CD14-positive monocyte (primary cell): ENCODE data around the gene DCC. TPM values are rescaled to one million over a fixed set of nuclear protein-coding genes. Genes with fewer than 3 reads are reported as not detected.

Source experiments
- DNase-seq, 3 donors: peaks; one replicate each; pipeline ENCODE4 v3.0.0-alpha.2; 2011 to 2022
- H2AFZ ChIP-seq: 2 replicates; pipeline ENCODE4 v1.6.0; 2012; ENCODE audit warnings: mild to moderate bottlenecking, low read depth, low read length, inconsistent platforms; ENCODE audit not compliant: insufficient read depth, poor library complexity, severe bottlenecking
- H3K27ac ChIP-seq, 2 donors: 1 replicate in 1 of 2; 2 replicates in 1 of 2; pipeline ENCODE4 v1.5.1; 2012 to 2013; ENCODE audit warnings: low read length in 2 of 2, control low read depth in 1 of 2, inconsistent platforms in 1 of 2, low read depth in 1 of 2, mild to moderate bottlenecking in 1 of 2
- H3K27me3 ChIP-seq, 2 donors: one replicate each; pipeline versions ENCODE4 v1.6.0 to v1.6.1; 2011 to 2013; ENCODE audit warnings: low read length in 2 of 2; ENCODE audit not compliant: control insufficient read depth in 2 of 2, insufficient read depth in 2 of 2
- H3K36me3 ChIP-seq, 2 donors: replicated peaks in 1 of 2; 1 replicate in 1 of 2; 2 replicates in 1 of 2; pipeline versions ENCODE4 v1.5.1 to v1.6.1; 2012 to 2013; ENCODE audit warnings: low read length in 2 of 2, control low read depth in 1 of 2, inconsistent platforms in 1 of 2, mild to moderate bottlenecking in 1 of 2; ENCODE audit not compliant: insufficient read depth in 2 of 2, control insufficient read depth in 1 of 2
- H3K4me1 ChIP-seq, 2 donors: 1 replicate in 1 of 2; 2 replicates in 1 of 2; pipeline versions ENCODE4 v1.5.1 to v1.6.1; 2012 to 2013; ENCODE audit warnings: low read length in 2 of 2, control low read depth in 1 of 2, inconsistent platforms in 1 of 2, mild to moderate bottlenecking in 1 of 2, moderate library complexity in 1 of 2; ENCODE audit not compliant: insufficient read depth in 2 of 2, control insufficient read depth in 1 of 2
- H3K4me2 ChIP-seq: replicated peaks from 2 replicates; pipeline ENCODE3; 2012; ENCODE audit warnings: low read length, moderate library complexity, mild to moderate bottlenecking; ENCODE audit not compliant: poor library complexity, severe bottlenecking; ENCODE audit errors: extremely low read depth
- H3K4me3 ChIP-seq, 3 experiments: fragments of 200-600 bp in 1 of 3; sonication (generic) in 1 of 3; replicated peaks in 1 of 3; 1 replicate in 2 of 3; 2 replicates in 1 of 3; pipeline ENCODE4 v1.5.1; 2011 to 2013; ENCODE audit warnings: low read length in 3 of 3, mild to moderate bottlenecking in 3 of 3, control low read depth in 2 of 3, low read depth in 2 of 3, inconsistent platforms in 1 of 3, moderate library complexity in 1 of 3
- H3K79me2 ChIP-seq: 2 replicates; pipeline ENCODE4 v1.6.0; 2012; ENCODE audit warnings: mild to moderate bottlenecking, control low read depth, inconsistent platforms, low read length, moderate library complexity; ENCODE audit not compliant: insufficient read depth
- H3K9ac ChIP-seq: 2 replicates; pipeline ENCODE4 v1.6.0; 2017; ENCODE audit warnings: low read length, mild to moderate bottlenecking; ENCODE audit not compliant: insufficient read depth, poor library complexity, severe bottlenecking
- H3K9me3 ChIP-seq, 2 donors: replicated peaks in 1 of 2; 1 replicate in 1 of 2; 2 replicates in 1 of 2; pipeline versions ENCODE4 v1.5.1 to v1.6.1; 2012 to 2013; ENCODE audit warnings: low read length in 2 of 2, control low read depth in 1 of 2; ENCODE audit not compliant: control insufficient read depth in 1 of 2, insufficient read depth in 1 of 2
- H4K20me1 ChIP-seq: 2 replicates; pipeline ENCODE4 v1.6.0; 2012; ENCODE audit warnings: mild to moderate bottlenecking, low read length, control low read depth, moderate library complexity; ENCODE audit not compliant: insufficient read depth
- H3K27ac Mint-ChIP-seq, 7 donors: one replicate each; pipeline ENCODE4 v1.8.0; 2020; ENCODE audit warnings: mild to moderate bottlenecking in 7 of 7, mixed read lengths in 7 of 7, moderate library complexity in 6 of 7, inconsistent platforms in 2 of 7
- H3K27me3 Mint-ChIP-seq, 3 donors: one replicate each; pipeline ENCODE4 v1.8.0; 2021 to 2022; ENCODE audit warnings: low read depth in 3 of 3, mild to moderate bottlenecking in 3 of 3, mixed read lengths in 3 of 3, moderate library complexity in 3 of 3, inconsistent platforms in 1 of 3
- H3K36me3 Mint-ChIP-seq, 2 donors: one replicate each; pipeline ENCODE4 v1.8.0; 2020; ENCODE audit warnings: mixed read lengths in 2 of 2, inconsistent platforms in 1 of 2, mild to moderate bottlenecking in 1 of 2
- H3K4me1 Mint-ChIP-seq: one replicate; pipeline ENCODE4 v1.8.0; 2020; ENCODE audit warnings: mild to moderate bottlenecking, mixed read lengths
- H3K4me3 Mint-ChIP-seq, 2 donors: one replicate each; pipeline ENCODE4 v1.8.0; 2020; ENCODE audit warnings: mild to moderate bottlenecking in 2 of 2, mixed read lengths in 2 of 2, moderate library complexity in 1 of 2
- H3K9me3 Mint-ChIP-seq, 7 donors: one replicate each; pipeline ENCODE4 v1.8.0; 2020 to 2022; ENCODE audit warnings: mixed read lengths in 7 of 7, mild to moderate bottlenecking in 6 of 7, moderate library complexity in 6 of 7, inconsistent platforms in 2 of 7
- WGBS: methylation state at CpG from one replicate; pipeline ENCODE4 v1.1.5; 2013; ENCODE audit warnings: missing lambda C conversion rate; ENCODE audit not compliant: insufficient coverage; 5-methylcytosine and 5-hydroxymethylcytosine counted together
- intact Hi-C, 2 donors: fragments of 100-400 bp; cut with micrococcal nuclease; formaldehyde crosslinking; loops; one replicate each; pipeline versions ENCODE4 v1.15.0 to v1.15.1; 2023
- polyA plus RNA-seq, 3 donors: library from polyadenylated mRNA; depleted of rRNA in 1 of 3; unstranded in 2 of 3; stranded (reverse) in 1 of 3; fragments of 300-500 nt in 2 of 3; fragments of >200 nt in 1 of 3; fragmentation: Illumina TruSeq in 2 of 3; gene quantifications; 1 replicate in 2 of 3; 2 replicates in 1 of 3; pipeline ENCODE4 v1.2.3, GENCODE V29; 2012 to 2021
- TF ChIP-seq, protein P1 (sequence below): fragments of 200-600 bp; IDR thresholded peaks from one replicate; pipeline ENCODE4 v1.8.0; 2022; ENCODE audit warnings: antibody characterized with exemption, mild to moderate bottlenecking

DCC gene
- polyA plus RNA-seq, 3 donors: not detected

DNA sequence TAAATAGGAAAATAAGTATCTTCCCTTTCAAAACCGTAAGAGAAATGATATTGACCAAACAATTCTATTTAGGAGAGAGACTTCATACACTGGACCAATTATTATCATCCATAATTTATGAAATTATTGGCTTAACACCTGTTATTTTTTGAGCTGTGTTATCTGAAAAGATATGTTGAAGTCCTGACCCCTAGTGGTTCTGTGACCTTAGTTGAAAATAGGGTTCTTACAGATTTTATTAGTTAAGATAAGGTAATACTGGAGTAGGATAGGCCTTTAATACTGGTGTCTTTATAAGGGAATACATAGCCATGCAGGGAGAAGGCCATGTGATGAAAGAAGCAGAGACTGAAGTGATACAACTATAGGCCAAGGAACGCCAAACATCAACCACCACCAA lies 659.6 kb downstream of the DCC start:
- no peaks in the 10 kb centered on the region for H4K20me1 ChIP-seq
- no peak overlapping the region for H3K9ac ChIP-seq
- no peak overlapping the region for H3K27ac ChIP-seq
- H3K4me3 ChIP-seq: no peak overlapping the region
- no peak overlapping the region for H3K4me2 ChIP-seq
- H3K36me3 ChIP-seq: no peaks in the 10 kb centered on the region
- H3K27me3 ChIP-seq: no peaks in the 10 kb centered on the region
- H3K4me1 ChIP-seq: no peaks in the 10 kb centered on the region
- DNase-seq: no peak
- no CpG with 5 or more reads among the region's 2 CpGs for WGBS
- no peak overlapping the region for H3K27ac Mint-ChIP-seq
- no peaks in the 10 kb centered on the region for H3K36me3 Mint-ChIP-seq
- H2AFZ ChIP-seq: no peak overlapping the region
- no peaks in the 10 kb centered on the region for H3K9me3 ChIP-seq
- H3K4me1 Mint-ChIP-seq: no peaks in the 10 kb centered on the region
- H3K9me3 Mint-ChIP-seq: peaks cover 0 to 2% (median 0%) of the 10 kb centered on the region in 7 donors
- H3K4me3 Mint-ChIP-seq: no peak overlapping the region
- H3K27me3 Mint-ChIP-seq: no peaks in the 10 kb centered on the region
- intact Hi-C loops: no loop called here
- H3K79me2 ChIP-seq: no peaks in the 10 kb centered on the region
- TF ChIP-seq, protein P1, sequence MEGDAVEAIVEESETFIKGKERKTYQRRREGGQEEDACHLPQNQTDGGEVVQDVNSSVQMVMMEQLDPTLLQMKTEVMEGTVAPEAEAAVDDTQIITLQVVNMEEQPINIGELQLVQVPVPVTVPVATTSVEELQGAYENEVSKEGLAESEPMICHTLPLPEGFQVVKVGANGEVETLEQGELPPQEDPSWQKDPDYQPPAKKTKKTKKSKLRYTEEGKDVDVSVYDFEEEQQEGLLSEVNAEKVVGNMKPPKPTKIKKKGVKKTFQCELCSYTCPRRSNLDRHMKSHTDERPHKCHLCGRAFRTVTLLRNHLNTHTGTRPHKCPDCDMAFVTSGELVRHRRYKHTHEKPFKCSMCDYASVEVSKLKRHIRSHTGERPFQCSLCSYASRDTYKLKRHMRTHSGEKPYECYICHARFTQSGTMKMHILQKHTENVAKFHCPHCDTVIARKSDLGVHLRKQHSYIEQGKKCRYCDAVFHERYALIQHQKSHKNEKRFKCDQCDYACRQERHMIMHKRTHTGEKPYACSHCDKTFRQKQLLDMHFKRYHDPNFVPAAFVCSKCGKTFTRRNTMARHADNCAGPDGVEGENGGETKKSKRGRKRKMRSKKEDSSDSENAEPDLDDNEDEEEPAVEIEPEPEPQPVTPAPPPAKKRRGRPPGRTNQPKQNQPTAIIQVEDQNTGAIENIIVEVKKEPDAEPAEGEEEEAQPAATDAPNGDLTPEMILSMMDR: no peak

DNA sequence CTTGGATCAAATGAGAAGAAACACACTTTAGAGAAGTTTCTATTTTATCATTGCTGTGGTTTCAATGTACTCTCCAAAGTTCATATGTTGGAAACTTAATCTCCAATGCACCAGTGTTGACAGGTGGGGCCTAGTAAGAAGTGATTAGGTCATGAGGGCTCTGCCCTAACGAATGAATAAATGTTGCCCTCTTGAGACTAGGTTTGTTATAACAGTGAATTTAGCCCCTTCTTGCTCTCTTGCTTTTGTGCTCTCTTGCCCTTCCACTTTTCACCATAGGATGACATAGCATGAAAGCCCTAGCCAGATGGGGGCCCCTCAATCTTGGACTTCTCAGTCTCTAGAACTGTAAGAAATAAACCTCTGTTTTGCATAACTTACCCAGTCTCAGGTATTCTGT lies 664.8 kb downstream of the DCC start:
- Mint-ChIP-seq H3K4me1 (no peaks in the 10 kb centered on the region), H3K27me3 (no peaks in the 10 kb centered on the region), H3K4me3 (no peak overlapping the region), H3K9me3 (peaks cover 0 to 2% (median 0%) of the 10 kb centered on the region in 7 donors), H3K36me3 (no peaks in the 10 kb centered on the region), H3K27ac (no peak overlapping the region)
- intact Hi-C loops: no loop called here
- H3K4me2 ChIP-seq: no peak overlapping the region
- WGBS: no CpG with 5 or more reads among the region's 1 CpG
- TF ChIP-seq, protein P1: no peak
- no peak overlapping the region for H2AFZ ChIP-seq
- no peak overlapping the region for H3K4me3 ChIP-seq
- no peaks in the 10 kb centered on the region for H3K9me3 ChIP-seq
- H3K27ac ChIP-seq: no peak overlapping the region
- no peaks in the 10 kb centered on the region for H3K27me3 ChIP-seq
- H3K9ac ChIP-seq: no peak overlapping the region
- no peaks in the 10 kb centered on the region for H3K79me2 ChIP-seq
- no peaks in the 10 kb centered on the region for H3K36me3 ChIP-seq
- no peaks in the 10 kb centered on the region for H4K20me1 ChIP-seq
- H3K4me1 ChIP-seq: no peaks in the 10 kb centered on the region
- DNase-seq: no peak
